Measurements from ENCODE around the gene SSNA1.

Gene SSNA1

GRCh38 chr9:137219757-137220316 lies 31.4 kb downstream of the SSNA1 start:
- no peak for DNase-seq (ENCODE audit: low read depth in 4 of 4, low spot score in 1 of 4)

- DNase-seq (ENCODE audit: low read depth in 4 of 4, low spot score in 1 of 4) = no peak
Observed at GRCh38 chr9:137220317-137221094, 32.0 kb downstream of the SSNA1 start.

- no peak for DNase-seq (ENCODE audit: low read depth in 4 of 4, low spot score in 1 of 4)
Observed at GRCh38 chr9:137221095-137221505, 32.6 kb downstream of the SSNA1 start.

GRCh38 chr9:137221506-137222111 lies 33.1 kb downstream of the SSNA1 start:
- no peak for DNase-seq (ENCODE audit: low read depth in 4 of 4, low spot score in 1 of 4)

GRCh38 chr9:137222190-137223077 lies 34.0 kb downstream of the SSNA1 start, which contains the start of gene RNF208:
TSS of gene RNF208 (minus strand) at chr9:137222240. CDS start at chr9:137221212, 1,028 bp downstream.
- DNase-seq (ENCODE audit: low read depth in 4 of 4, low spot score in 1 of 4) = no peak

- DNase-seq (ENCODE audit: low read depth in 4 of 4, low spot score in 1 of 4) = peak; percentile 96 to 98 (median 97)
Observed at GRCh38 chr9:137223078-137223970, 34.8 kb downstream of the SSNA1 start.

- DNase-seq (ENCODE audit: low read depth in 4 of 4, low spot score in 1 of 4) = no peak
Observed at GRCh38 chr9:137224830-137225694, 36.6 kb downstream of the SSNA1 start, which contains the start of gene CYSRT1. TSS of gene CYSRT1 (plus strand) at chr9:137225174. CDS start at chr9:137225622, 448 bp downstream.

GRCh38 chr9:137225699-137226331 lies 37.3 kb downstream of the SSNA1 start:
- no peak for DNase-seq (ENCODE audit: low read depth in 4 of 4, low spot score in 1 of 4)

GRCh38 chr9:137226338-137227053 lies 38.0 kb downstream of the SSNA1 start:
- DNase-seq (ENCODE audit: low read depth in 4 of 4, low spot score in 1 of 4) = no peak

GRCh38 chr9:137227054-137227852 lies 38.8 kb downstream of the SSNA1 start, which contains the start of gene RNF224:
TSS of gene RNF224 (plus strand) at chr9:137227502. CDS start at chr9:137228336, 834 bp downstream.
- DNase-seq (ENCODE audit: low read depth in 4 of 4, low spot score in 1 of 4) = peak; percentile 52 to 76 (median 70)

- no peak for DNase-seq (ENCODE audit: low read depth in 4 of 4, low spot score in 1 of 4)
Observed at GRCh38 chr9:137227853-137228505, 39.5 kb downstream of the SSNA1 start.

- no peak for DNase-seq (ENCODE audit: low read depth in 4 of 4, low spot score in 1 of 4)
Observed at GRCh38 chr9:137228506-137228967, 40.1 kb downstream of the SSNA1 start.

GRCh38 chr9:137228968-137229896 lies 40.8 kb downstream of the SSNA1 start:
- DNase-seq (ENCODE audit: low read depth in 4 of 4, low spot score in 1 of 4) = no peak

GRCh38 chr9:137229903-137230704 lies 41.6 kb downstream of the SSNA1 start:
- no peak for DNase-seq (ENCODE audit: low read depth in 4 of 4, low spot score in 1 of 4)

Data from stimulated activated CD4-positive, alpha-beta T cell treated with anti-CD3 and anti-CD28 coated beads, Interleukin-1b, Interleukin-23, amount 100 ng/mL, for 24 hours (primary cell).